Ovary (tissue), 3 donors: ENCODE data around the gene SMARCA4.

Source experiments
- CTCF ChIP-seq, 3 donors: fragments of 450-650 bp in 2 of 3; fragments of 200-600 bp in 1 of 3; IDR thresholded peaks; one replicate each; pipeline versions ENCODE4 v1.5.1 to v1.8.0; 2016 to 2022; ENCODE audit warnings: antibody characterized with exemption in 3 of 3, mild to moderate bottlenecking in 1 of 3
- POLR2A ChIP-seq: fragments of 450-650 bp; IDR thresholded peaks from one replicate; pipeline ENCODE4 v1.6.1; 2017; ENCODE audit warnings: antibody characterized with exemption, mild to moderate bottlenecking, moderate library complexity
- donor health status: DM: no; HTN: no; CAD: no.

GRCh38 chr19:10920288-10920655 lies 40.6 kb upstream of the SMARCA4 start:
- TF ChIP-seq POLR2A (no peak), CTCF (IDR thresholded peaks at IDR 0.05) (no peak)
